Stomach smooth muscle (tissue), 2 donors: ENCODE results near the gene DENND1B.

ENCODE experiments used
- H3K27ac ChIP-seq: one replicate; pipeline ENCODE4 v1.7.0; 2013; ENCODE audit warnings: mild to moderate bottlenecking, low read length, inconsistent platforms
- H3K27me3 ChIP-seq, 2 donors: one replicate each; pipeline ENCODE4 v1.7.0; 2013; ENCODE audit warnings: low read length in 2 of 2; ENCODE audit not compliant: insufficient read depth in 2 of 2, control insufficient read depth in 1 of 2
- H3K36me3 ChIP-seq, 2 donors: one replicate each; pipeline ENCODE4 v1.7.0; 2013; ENCODE audit warnings: low read length in 2 of 2; ENCODE audit not compliant: control insufficient read depth in 2 of 2, insufficient read depth in 2 of 2
- H3K4me1 ChIP-seq: one replicate; pipeline ENCODE4 v1.7.0; 2013; ENCODE audit warnings: low read length; ENCODE audit not compliant: control insufficient read depth, insufficient read depth
- H3K4me3 ChIP-seq, 2 donors: one replicate each; pipeline ENCODE4 v1.7.0; 2013; ENCODE audit warnings: low read length in 2 of 2
- H3K9ac ChIP-seq, 2 donors: one replicate each; pipeline ENCODE4 v1.7.0; 2013; ENCODE audit warnings: low read length in 2 of 2, mild to moderate bottlenecking in 1 of 2
- H3K9me3 ChIP-seq, 2 donors: one replicate each; pipeline ENCODE4 v1.7.0; 2013; ENCODE audit warnings: low read length in 2 of 2; ENCODE audit not compliant: control insufficient read depth in 2 of 2
- donor health status: healthy.
- donor health status: Pancreatic carcinoma.

DENND1B gene

DNA sequence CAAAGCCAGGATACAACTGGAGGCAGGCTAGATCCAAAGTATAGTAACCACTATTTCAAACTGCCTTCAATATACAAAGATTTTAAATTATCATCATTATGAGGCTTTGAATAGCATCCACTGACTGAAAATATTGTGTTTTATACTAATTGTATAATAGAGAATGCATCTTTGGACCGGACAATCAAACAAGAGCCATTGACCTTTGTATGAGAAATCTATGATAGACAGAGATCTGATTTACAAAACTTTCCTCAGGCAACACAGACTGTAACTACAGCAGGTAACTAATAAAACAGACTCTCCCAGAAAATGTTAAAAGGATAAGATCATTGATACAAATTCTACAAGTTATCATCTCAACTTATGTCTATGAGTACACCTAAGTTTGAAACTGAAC is 152.9 kb downstream of the DENND1B start:
- Histone ChIP-seq H3K36me3 (no peaks in the 10 kb centered on the region), H3K4me3 (no peak overlapping the region), H3K27me3 (no peaks in the 10 kb centered on the region), H3K4me1 (no peaks in the 10 kb centered on the region), H3K9me3 (no peaks in the 10 kb centered on the region), H3K27ac (no peak overlapping the region), H3K9ac (no peak overlapping the region)

DNA sequence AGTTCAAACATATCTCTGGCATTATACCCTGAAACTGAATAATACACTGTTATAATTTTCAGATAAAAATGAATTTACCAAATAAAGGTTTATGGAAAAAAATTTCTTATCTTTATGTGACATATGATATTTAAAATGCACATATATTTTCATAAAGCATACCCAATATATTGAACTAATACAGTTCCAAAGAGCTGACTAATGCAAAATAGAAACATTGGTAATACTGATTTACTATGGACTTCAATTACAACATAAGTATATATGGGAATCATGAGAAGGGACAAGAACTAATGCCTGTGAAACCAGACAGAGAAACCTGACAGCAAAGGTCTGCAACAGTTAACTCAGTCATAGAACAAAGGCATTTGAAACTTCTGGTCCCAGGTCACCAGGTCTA is 153.5 kb downstream of the DENND1B start:
- Histone ChIP-seq H3K4me3 (no peak overlapping the region), H3K27ac (no peak overlapping the region), H3K36me3 (no peaks in the 10 kb centered on the region), H3K4me1 (no peaks in the 10 kb centered on the region), H3K27me3 (no peaks in the 10 kb centered on the region), H3K9me3 (no peaks in the 10 kb centered on the region), H3K9ac (no peak overlapping the region)

DNA sequence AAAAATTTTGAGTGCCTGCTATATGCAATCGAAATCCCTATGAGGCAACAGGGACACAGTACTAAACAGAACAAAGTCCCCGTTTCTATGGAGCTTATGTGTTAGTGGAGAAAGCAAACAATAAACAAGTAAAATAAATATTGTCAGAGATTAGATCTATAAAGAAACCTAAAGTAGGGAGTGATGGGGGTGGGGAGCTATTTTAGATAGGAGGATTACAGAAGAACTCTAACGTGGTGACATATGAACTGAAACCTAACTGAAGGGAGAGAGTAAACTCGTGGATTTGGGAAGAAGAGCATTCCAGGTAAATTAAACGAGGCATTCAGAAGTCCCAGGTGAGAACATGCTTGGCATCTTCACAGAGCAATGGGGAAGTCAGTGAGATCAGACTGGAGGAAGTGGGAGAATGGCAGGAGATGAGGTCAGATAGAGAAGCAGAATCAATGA is 154.5 kb downstream of the DENND1B start:
- H3K4me1 ChIP-seq: no peaks in the 10 kb centered on the region
- no peak overlapping the region for H3K27ac ChIP-seq
- H3K36me3 ChIP-seq: no peaks in the 10 kb centered on the region
- no peak overlapping the region for H3K4me3 ChIP-seq
- H3K27me3 ChIP-seq: no peaks in the 10 kb centered on the region
- H3K9me3 ChIP-seq: no peaks in the 10 kb centered on the region
- no peak overlapping the region for H3K9ac ChIP-seq

DNA sequence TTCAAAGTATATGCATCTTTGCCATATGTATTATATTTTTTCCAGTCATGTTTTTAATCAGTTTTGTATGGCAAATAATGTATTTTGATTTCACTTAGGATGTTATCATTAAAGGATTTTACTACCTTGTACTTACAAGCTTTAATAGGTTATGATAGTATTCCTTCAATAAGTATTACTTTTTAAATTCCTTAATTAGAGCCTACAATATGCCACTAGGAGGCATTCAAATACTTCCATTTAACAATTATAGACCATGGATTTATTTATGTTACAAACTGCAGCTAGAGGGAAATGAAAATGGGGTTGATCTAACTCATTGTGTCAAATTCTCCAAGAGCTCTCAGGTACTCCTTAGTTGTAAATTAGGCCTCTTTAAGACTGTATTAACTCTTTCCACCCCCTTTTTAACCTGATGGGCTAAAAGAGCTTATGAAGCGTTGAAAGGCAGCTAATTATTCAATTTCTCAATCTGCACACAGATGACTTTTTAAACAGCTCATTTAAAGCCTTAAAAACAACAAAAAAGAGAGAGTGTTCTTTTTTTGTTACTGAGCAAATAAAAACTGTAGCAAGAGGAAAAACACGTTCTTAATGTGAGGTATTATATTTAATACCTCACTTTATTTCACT is 156.2 kb downstream of the DENND1B start:
- Histone ChIP-seq H3K27ac (no peak overlapping the region), H3K36me3 (no peaks in the 10 kb centered on the region), H3K4me3 (no peak overlapping the region), H3K4me1 (no peaks in the 10 kb centered on the region), H3K9me3 (no peaks in the 10 kb centered on the region), H3K9ac (no peak overlapping the region), H3K27me3 (no peaks in the 10 kb centered on the region)

DNA sequence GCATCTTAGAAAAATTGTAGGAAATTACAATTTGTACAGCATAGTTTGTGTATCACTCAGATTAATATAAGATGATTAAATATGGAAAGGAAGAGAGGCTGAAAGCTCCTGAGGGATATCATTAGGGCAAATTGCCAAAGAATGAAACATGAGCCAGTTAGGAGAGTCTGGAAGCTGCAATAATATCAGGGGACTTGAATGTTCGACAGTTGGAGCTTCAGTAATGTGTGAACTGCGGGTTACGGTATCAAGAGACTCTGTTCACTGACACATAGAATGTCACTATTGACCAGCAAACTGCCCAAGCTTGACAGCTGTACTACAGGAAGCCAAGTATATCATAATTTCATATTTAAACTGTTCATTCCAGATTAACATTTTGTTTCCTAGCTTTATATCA is 157.2 kb downstream of the DENND1B start:
- no peaks in the 10 kb centered on the region for H3K36me3 ChIP-seq
- no peaks in the 10 kb centered on the region for H3K4me1 ChIP-seq
- no peak overlapping the region for H3K27ac ChIP-seq
- H3K9ac ChIP-seq: no peak overlapping the region
- H3K27me3 ChIP-seq: no peaks in the 10 kb centered on the region
- no peaks in the 10 kb centered on the region for H3K9me3 ChIP-seq
- no peak overlapping the region for H3K4me3 ChIP-seq

DNA sequence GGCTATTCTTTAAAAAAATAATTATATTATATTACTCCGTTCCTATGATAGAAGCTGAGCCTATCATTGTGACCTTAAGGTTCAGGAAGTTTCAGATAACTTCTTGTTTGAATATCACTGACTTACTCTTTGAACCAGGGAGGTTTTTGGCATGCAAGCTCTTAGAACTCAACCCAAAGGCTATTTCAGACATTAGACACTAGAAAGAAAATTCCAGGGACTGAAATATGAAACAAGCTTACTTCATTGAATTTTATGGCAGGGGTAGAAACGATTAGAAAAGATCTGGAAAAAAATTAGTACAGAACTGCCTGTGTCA is 159.6 kb downstream of the DENND1B start:
- no peak overlapping the region for H3K4me3 ChIP-seq
- no peaks in the 10 kb centered on the region for H3K27me3 ChIP-seq
- no peaks in the 10 kb centered on the region for H3K4me1 ChIP-seq
- H3K9ac ChIP-seq: no peak overlapping the region
- no peak overlapping the region for H3K27ac ChIP-seq
- H3K36me3 ChIP-seq: no peaks in the 10 kb centered on the region
- H3K9me3 ChIP-seq: no peaks in the 10 kb centered on the region

DNA sequence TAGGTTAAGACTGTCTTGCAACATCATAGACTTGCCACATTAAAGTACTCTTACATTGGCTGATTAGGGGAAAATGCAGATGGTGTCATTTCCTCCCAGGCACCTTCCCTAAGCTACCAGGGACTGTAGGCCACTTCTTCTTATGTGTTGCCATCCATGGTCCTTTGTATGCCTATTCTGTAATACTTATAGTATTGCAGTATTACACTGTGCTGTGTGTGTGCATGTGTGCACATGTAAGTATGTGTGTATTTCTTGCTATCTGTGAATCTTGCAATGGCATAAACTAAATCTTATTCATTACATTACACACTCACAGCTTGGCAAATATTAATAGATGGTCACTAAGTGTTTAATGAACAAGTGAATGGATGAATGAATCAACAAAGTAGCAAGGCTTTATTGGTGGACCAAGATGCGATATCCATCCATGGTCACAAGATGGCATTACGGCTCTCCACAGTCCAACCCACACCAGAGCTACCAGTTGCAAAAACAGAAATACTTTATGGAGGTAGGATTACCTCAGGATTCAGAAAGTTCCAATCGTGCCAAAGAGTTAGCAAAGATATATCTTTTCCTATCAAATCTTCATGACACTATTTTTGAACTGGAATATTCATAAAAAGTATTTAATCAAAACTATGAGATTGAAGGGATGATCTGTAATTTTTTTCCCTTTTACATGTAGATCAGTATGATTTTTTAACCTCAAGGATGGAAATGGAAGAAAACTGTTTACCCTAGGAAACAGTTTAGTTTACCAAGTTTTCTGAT is 160.2 kb downstream of the DENND1B start:
- Histone ChIP-seq H3K36me3 (no peaks in the 10 kb centered on the region), H3K4me3 (no peak overlapping the region), H3K9me3 (no peaks in the 10 kb centered on the region), H3K27ac (no peak overlapping the region), H3K9ac (no peak overlapping the region), H3K4me1 (no peaks in the 10 kb centered on the region), H3K27me3 (no peaks in the 10 kb centered on the region)

DNA sequence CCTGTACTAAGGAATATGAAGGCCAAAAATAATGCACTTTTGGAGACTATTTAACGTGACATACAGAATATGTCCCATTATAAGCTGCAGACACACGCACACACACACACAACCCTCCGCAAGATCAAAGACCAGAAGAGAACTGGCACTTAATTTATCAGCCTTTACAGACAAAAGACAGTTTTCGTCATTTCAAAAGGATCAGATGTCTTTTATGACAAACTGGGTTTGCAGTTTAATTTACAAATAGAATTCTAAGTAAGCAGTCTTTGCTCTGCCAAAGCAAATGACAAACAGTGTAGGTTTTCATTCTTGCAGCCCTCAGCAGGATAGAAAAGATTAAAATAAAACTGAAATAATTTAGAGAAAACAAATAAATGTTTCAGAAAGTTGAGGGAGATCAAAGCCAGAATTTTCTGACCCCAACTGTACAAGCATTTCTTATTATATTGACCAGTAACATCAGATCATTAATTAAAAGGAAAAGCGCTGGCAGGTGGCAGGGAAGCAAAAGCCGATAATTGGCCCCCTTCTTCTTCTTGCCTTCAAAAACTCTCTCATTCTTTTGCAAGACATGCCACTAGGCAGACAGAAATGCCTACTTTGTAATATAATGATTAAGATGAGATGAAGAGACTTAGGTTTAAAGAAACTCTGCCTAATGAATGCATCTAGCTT is 169.0 kb downstream of the DENND1B start:
- Histone ChIP-seq H3K27me3 (no peaks in the 10 kb centered on the region), H3K9ac (no peak overlapping the region), H3K4me3 (no peak overlapping the region), H3K36me3 (no peaks in the 10 kb centered on the region), H3K4me1 (no peaks in the 10 kb centered on the region), H3K27ac (no peak overlapping the region), H3K9me3 (no peaks in the 10 kb centered on the region)

DNA sequence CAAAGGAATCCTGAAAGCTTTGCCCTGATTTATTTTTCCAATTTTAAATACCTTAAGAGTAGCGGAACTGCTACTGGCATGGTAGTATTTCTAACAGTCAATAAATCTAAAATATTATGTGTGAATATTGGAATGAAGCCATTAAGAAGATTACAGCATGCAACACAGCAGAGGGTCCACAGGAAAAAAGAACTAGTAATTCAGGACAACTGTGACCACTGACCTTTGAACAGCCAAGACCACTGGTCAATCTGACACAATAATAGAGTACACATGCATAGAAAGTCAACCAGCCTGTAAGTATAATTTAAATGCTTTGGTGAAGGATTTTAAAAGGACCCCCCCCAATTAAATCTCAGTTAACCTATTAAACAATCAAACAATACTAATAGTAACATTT is 171.0 kb downstream of the DENND1B start:
- H3K9me3 ChIP-seq: no peaks in the 10 kb centered on the region
- no peaks in the 10 kb centered on the region for H3K36me3 ChIP-seq
- H3K27ac ChIP-seq: no peak overlapping the region
- no peaks in the 10 kb centered on the region for H3K4me1 ChIP-seq
- H3K4me3 ChIP-seq: no peak overlapping the region
- H3K9ac ChIP-seq: no peak overlapping the region
- H3K27me3 ChIP-seq: no peaks in the 10 kb centered on the region

DNA sequence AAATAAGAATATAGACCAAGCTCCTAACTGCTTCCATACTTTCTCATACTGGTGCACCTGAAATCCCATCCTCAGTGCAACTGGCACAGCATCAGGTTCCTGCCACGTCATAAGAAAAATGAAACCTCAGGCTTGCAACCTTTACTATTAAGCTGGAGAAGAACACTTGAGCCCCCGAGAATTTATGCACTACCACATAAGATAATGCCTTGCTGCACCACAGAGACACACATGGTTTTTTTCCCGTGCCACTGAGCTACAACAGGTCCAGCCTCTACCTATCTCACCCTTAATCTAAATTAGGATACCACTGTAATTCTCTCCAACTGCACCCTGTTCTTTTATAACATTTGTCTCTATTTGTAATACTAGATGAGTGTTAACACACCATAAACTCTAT is 174.5 kb downstream of the DENND1B start:
- no peaks in the 10 kb centered on the region for H3K4me1 ChIP-seq
- no peaks in the 10 kb centered on the region for H3K36me3 ChIP-seq
- no peaks in the 10 kb centered on the region for H3K27me3 ChIP-seq
- no peaks in the 10 kb centered on the region for H3K9me3 ChIP-seq
- H3K4me3 ChIP-seq: no peak overlapping the region
- H3K27ac ChIP-seq: no peak overlapping the region
- H3K9ac ChIP-seq: no peak overlapping the region

DNA sequence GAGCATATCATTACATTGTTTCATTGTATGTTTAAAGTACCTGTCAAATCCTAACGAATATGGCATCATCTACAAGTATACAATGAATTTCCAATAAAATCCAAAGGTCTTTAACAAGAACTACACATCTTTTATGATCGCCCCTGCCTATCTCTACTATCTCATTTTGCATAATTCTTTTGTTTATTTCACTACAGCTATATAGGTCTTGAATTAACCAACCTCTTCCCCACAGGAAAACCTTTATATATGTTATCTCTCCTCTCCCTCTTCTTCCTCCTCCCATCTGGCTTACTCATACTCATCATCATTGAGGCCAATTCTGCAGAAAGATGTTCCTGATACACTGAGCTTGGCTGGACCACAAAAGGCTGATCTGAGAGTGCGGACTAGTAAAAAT is 175.5 kb downstream of the DENND1B start:
- Histone ChIP-seq H3K9ac (no peak overlapping the region), H3K4me1 (no peaks in the 10 kb centered on the region), H3K9me3 (no peaks in the 10 kb centered on the region), H3K27me3 (no peaks in the 10 kb centered on the region), H3K27ac (no peak overlapping the region), H3K4me3 (no peak overlapping the region), H3K36me3 (peaks cover 0 to 2% of the 10 kb centered on the region in 2 donors)
